Stimulated activated CD4-positive, alpha-beta T cell treated with anti-CD3 and anti-CD28 coated beads, TNF-alpha, amount 100 ng/mL, for 24 hours (primary cell): ENCODE results near the gene TPCN1.
"Not testable (repeated sequence)": the region's sequence is repeated elsewhere in the genome, so short reads cannot be mapped to it uniquely, and the experiment has no call there.

Source experiments
- DNase-seq, 3 experiments: peaks; one replicate each; pipeline ENCODE4 v3.0.0-alpha.2; 2020; ENCODE audit warnings: low read depth in 3 of 3

The TPCN1 gene

GRCh38 chr12:113196990-113197389 lies 24.3 kb upstream of the TPCN1 start:
- peak in 2 of 3 experiments; percentile 27 to 44 for DNase-seq

GRCh38 chr12:113197518-113198077 lies 23.7 kb upstream of the TPCN1 start:
- DNase-seq: no peak

GRCh38 chr12:113198296-113198695 lies 23.0 kb upstream of the TPCN1 start:
- no peak for DNase-seq

DNA sequence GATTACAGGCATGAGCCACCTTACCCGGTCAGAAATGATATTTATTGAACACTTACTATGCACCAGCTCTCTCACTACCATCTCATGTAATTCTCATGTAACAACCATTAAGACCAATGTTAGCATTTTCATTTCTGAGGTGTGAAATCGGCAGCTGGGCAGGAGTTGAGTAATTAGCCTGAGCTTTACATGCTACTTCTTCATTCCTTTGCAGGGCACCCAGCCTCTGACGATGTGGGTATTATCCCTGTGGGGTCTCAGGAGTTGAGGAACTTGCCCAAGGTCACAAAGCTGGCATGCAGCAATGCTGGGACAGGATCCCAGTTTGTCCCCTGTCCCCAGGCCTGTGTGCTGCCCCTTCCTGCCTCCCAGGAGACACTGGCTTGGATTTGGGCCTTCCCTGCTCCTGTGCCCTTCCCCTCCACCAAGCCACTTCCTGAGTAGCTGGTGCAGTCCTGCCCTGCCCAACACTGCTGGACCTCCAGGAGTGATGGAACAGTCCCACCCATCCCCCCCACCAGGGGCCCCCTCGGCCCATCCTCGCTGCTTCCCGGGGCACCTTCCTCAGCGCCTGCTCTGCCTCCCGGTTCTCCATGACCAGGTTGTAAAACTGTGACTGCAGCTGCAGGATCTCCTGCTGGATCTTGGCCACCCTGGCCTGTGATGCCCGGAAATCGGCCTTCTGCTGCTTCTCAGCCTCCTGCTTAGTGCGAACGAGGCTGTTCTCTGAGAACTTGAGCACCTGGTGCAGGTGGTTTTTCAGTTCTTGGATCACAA lies 21.1 kb upstream of the TPCN1 start:
- DNase-seq: no peak

DNA sequence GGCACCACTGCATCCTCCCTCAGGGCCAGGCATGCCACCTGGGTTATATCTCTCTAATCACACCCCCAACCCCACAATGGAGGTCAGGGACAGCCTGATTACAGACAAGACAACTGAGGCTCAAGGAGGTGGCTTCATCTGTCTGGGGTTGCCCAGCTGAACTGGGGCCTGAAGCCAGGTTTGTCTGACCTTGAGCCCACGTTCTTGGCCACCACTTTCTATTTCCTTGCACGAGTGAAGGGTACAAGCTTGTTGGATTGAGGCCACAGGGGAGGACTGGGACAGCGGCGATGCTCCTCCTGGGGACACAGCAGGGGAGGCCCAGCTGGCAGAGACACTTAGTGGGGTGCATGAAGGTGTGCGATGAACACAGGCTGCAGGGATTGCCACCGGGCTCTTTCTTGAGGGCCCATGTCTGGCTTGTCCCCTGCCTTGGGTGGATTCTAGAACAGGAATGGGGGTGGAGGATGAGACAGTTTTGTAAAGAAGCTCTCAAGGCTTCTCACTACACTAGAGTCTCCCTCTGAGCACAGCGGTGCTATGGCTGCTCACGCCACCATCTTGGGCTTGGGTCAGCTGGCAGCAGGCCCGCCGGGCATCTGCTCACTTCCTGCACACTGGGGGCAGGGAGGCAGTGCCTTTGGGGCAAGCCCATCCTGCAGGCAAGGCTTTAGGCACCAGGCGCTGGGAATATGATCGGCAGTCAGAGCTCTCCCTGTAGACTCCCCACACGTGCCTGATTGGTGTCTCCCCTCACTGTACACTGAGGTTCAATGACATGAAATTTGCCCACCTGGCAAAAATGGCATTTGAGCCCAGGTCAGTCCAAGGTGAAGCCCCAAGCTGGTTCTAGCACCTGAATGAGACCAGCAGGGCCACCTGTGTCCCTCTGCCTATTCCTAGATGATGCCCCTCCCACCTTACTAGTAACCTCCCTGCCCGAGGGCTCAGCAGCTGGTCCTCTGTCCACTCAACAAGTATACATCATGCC lies 19.8 kb upstream of the TPCN1 start:
- DNase-seq: no peak

DNA sequence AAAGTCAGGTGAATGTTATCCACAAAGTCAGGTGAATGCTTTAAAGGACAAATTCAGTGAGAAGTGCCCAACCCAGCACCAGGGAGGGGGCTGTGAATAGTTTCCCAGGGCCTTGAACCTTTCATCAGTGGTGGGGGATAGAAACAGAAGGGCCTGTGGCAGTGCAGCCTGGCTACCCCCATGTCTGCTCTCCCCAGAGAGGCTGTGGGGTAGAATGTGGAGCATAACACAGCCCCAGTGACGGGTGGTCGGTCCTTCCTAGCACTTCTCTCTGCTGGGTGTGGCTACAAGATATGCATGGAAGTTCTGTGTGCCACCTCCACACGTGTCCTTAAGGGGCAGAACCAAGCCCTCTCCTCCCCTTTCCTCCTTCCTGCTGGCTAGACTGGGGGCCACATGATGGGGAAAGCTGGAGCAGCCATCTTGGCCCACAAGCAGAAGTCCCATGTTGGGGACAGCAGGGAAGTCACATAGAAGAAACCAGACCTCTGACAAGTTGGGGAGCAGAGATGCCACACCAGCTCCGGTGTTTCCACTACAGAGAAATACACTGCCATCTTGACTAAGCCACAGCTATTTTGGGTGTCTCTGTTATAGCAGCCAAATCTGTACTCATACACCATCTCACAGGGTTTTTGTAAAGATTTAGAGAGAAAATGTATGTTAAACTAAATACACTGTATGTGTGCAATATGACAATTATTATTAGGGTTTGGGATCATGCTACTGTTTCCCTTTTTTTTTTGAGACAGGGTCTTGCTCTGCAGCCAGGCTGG lies 18.8 kb upstream of the TPCN1 start:
- no peak for DNase-seq

DNA sequence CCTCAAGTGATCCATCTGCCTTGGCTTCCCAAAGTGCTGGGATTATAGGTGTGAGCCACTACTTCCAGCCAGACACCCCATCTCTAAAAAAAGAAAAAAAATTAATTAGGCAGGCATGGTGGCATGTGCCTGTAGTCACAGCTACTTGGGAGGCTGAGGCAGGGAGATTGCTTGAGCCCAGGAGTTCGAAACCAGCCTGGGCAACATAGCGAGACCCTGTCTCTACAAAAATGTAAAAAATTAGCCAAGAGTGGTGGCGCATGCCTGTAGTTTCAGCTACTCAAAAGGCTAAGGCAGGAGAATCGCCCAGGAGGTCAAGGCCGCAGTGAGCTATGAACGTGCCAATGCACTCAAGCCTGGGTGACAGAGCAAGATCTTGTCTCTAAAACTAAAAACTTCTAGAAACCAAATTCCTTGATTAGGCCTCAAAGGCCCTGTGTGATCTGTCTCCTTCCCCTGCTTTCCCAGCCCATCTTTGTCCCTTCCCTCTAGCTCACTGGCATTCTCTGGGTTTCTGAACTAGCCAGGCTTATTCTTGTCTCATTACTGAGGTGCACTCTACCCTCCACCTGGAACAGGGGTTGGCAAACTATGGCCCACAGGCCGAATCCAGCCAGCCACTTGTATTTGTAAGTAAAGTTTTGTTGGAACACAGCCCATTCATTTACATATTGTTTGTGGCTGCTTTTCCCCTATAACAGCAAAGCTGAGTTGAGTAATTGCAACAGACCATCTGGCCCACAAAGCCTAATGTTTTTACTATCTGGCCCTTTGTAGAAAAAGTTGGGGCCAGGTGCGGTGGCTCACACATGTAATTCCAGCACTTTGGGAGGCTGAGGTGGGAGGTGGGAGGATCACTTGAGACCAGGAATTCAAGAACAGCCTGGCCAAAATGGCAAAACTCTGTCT lies 17.2 kb upstream of the TPCN1 start:
- no peak for DNase-seq

GRCh38 chr12:113204804-113205203 lies 16.5 kb upstream of the TPCN1 start:
- DNase-seq: no peak

GRCh38 chr12:113206802-113207201 lies 14.5 kb upstream of the TPCN1 start:
- DNase-seq: not testable (repeated sequence)

DNA sequence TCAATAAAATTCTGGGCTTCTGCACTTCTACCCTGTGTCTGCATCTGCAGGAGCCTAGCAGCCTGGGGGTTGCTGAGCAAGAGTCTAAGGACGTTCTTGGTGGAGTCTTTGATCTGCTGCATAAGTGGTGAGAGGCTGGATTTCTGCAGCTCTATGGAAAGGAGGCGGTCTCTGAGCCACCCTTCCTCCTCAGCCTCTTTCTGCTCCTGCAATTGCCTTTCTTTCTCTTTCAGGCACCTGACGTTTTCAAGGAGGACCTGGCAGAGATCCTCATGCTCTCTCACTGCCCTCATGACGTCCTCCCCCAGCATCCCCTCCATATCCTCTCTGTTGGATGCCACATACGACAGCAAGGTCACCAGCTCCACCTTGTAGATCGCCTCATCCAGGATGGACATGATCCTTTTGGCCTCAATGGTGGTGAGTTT lies 13.6 kb upstream of the TPCN1 start:
- no peak for DNase-seq

GRCh38 chr12:113208041-113208934 lies 13.0 kb upstream of the TPCN1 start:
- peak in 1 of 3 experiments; percentile 53 for DNase-seq

GRCh38 chr12:113211160-113211559 lies 10.1 kb upstream of the TPCN1 start:
- DNase-seq: no peak

GRCh38 chr12:113214895-113215400 lies 6.3 kb upstream of the TPCN1 start:
- no peak for DNase-seq

DNA sequence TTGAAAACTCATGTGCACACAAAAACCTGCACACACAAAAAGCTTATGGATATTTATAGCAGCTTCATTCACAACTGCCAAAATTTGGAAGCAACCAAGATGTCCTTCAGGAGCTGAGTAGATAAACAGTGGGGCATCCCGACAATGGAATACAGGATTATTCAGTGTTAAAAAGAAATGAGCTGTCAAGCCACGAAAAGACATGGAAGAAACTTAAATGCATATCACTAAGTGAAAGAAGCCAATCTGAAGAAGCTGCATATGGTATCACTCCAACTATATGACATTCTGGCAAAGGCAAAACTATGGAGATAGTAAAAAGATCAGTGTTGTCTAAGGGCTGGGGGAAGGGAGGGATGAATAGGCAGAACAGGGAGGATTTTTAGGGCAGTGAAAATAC lies 5.2 kb upstream of the TPCN1 start:
- no peak for DNase-seq

DNA sequence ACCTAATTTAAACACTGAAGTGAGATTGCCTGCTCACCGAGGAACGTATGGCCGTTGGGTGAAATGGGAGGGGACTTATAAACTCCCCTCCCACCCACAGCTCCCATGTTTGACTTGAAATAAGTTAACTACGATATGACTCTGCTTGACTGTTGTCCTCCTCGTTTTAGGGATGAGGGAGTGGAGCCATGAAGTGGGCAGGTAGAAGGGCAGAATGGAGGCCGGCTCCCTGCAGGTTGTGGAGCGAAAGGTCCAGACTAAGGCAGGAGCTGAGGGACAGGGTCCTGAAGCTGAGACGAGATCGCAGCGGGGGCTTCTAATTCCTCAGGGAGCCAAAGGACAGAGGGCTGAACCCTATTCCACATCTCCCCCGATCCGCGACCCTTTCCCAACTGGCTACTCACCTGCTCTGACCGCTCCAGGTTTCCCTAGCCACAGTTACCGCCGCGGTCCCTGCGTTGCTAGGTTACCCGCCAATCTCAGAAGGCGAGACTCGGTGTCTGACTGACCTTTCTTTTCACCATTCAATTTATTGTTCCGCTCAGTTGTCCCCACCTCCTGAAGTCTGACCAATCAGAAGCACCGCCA lies 577 bp upstream of the TPCN1 start:
- DNase-seq: no peak

- DNase-seq: peak in 1 of 3 experiments; percentile 14
These were observed 899 bp downstream of the TPCN1 start for GRCh38 chr12:113221997-113222729.

DNA sequence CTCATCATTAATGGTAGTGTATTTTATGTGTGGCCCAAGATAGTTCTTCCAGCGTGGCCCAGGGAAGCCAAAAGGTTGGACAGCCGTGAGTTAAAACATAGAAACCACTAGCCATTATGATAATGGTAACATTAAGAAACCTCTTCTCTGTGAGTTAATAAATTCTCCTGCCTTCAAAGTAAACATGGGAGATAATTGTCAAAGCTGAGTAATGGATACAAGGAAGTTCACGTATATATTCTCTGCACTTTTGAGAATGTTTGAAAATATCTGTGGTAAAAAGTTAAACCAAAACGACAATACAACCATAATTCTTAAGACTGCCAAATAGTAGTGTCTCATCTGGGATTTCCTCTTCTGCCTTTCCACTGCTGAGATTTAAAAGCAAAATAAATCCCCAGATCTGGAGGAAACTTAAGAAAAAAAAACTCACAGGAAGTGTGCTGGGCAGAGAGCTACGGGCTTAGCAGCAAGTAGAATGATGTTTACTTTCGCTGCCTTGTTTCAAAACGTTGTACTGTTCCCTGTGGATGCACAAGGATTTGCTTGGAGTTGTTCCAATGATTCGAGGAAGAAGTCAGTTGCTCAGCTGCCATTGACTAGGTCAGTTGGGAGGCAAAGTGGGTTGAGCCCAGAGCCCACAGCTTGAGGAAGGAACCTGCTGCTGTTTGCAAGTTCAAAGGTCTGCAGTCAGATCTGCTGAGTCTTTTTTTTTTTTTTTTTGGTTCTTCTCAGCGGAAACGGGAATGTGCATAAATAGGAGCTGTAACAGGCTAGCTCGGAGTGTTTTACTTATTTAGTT lies 1.7 kb downstream of the TPCN1 start:
- no peak for DNase-seq
